ENCODE data around the gene SV2B.

SV2B gene

GRCh38 chr15:91108421-91108820 lies 8.4 kb downstream of the SV2B start:
- TF ChIP-seq CTCF (IDR thresholded peaks at IDR 0.05) = no peak

- TF ChIP-seq CTCF (IDR thresholded peaks at IDR 0.05) = no peak
Measured at GRCh38 chr15:91109885-91110284, 9.8 kb downstream of the SV2B start.

- TF ChIP-seq CTCF (IDR thresholded peaks at IDR 0.05) = no peak
Measured at GRCh38 chr15:91110407-91110806, 10.3 kb downstream of the SV2B start.

GRCh38 chr15:91113030-91113429 lies 13.0 kb downstream of the SV2B start:
- no peak for TF ChIP-seq CTCF (IDR thresholded peaks at IDR 0.05)

GRCh38 chr15:91114301-91114700 lies 14.2 kb downstream of the SV2B start:
- TF ChIP-seq CTCF (IDR thresholded peaks at IDR 0.05) = no peak

GRCh38 chr15:91116113-91117067 lies 16.3 kb downstream of the SV2B start:
- TF ChIP-seq CTCF (IDR thresholded peaks at IDR 0.05) = no peak

- no peak for TF ChIP-seq CTCF (IDR thresholded peaks at IDR 0.05)
Measured at GRCh38 chr15:91117375-91117774, 17.3 kb downstream of the SV2B start.

Measured in LNCAP (cell line).